Measurements from ENCODE around the gene CCL26. TPM values are rescaled to one million over a fixed set of nuclear protein-coding genes. Genes with fewer than 3 reads are reported as not detected.

Gene CCL26
- total and polyA plus RNA-seq, 2 experiments from 2014 or later = 3.0 to 18.4 TPM

DNA sequence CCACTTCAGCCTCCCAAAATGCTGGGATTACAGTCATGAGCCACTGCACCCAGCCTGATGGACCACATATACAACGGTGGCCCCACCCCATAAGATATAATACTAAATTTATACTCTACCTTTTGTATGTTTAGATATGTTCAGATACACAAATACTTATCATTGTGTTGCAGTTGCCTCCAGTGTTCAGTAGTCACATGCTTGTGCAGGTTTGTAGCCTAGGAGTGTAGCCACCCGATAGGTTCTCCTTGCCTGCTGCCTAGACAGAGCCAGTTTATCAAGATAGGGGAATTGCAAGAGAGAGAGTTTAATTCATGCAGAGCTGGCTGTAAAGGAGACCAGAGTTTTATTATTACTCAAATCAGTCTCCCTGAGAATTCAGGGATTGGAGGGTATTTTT is 32.0 kb upstream of the CCL26 start (continued):
- TF ChIP-seq, protein P1, sequence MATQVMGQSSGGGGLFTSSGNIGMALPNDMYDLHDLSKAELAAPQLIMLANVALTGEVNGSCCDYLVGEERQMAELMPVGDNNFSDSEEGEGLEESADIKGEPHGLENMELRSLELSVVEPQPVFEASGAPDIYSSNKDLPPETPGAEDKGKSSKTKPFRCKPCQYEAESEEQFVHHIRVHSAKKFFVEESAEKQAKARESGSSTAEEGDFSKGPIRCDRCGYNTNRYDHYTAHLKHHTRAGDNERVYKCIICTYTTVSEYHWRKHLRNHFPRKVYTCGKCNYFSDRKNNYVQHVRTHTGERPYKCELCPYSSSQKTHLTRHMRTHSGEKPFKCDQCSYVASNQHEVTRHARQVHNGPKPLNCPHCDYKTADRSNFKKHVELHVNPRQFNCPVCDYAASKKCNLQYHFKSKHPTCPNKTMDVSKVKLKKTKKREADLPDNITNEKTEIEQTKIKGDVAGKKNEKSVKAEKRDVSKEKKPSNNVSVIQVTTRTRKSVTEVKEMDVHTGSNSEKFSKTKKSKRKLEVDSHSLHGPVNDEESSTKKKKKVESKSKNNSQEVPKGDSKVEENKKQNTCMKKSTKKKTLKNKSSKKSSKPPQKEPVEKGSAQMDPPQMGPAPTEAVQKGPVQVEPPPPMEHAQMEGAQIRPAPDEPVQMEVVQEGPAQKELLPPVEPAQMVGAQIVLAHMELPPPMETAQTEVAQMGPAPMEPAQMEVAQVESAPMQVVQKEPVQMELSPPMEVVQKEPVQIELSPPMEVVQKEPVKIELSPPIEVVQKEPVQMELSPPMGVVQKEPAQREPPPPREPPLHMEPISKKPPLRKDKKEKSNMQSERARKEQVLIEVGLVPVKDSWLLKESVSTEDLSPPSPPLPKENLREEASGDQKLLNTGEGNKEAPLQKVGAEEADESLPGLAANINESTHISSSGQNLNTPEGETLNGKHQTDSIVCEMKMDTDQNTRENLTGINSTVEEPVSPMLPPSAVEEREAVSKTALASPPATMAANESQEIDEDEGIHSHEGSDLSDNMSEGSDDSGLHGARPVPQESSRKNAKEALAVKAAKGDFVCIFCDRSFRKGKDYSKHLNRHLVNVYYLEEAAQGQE (IDR thresholded peaks at IDR 0.05; ENCODE audit: unreplicated experiment) = no peak
- no peak for TF ChIP-seq EZH2phosphoT487 (IDR thresholded peaks at IDR 0.05; ENCODE audit: unreplicated experiment)
- TF ChIP-seq, protein P2, sequence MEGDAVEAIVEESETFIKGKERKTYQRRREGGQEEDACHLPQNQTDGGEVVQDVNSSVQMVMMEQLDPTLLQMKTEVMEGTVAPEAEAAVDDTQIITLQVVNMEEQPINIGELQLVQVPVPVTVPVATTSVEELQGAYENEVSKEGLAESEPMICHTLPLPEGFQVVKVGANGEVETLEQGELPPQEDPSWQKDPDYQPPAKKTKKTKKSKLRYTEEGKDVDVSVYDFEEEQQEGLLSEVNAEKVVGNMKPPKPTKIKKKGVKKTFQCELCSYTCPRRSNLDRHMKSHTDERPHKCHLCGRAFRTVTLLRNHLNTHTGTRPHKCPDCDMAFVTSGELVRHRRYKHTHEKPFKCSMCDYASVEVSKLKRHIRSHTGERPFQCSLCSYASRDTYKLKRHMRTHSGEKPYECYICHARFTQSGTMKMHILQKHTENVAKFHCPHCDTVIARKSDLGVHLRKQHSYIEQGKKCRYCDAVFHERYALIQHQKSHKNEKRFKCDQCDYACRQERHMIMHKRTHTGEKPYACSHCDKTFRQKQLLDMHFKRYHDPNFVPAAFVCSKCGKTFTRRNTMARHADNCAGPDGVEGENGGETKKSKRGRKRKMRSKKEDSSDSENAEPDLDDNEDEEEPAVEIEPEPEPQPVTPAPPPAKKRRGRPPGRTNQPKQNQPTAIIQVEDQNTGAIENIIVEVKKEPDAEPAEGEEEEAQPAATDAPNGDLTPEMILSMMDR (conservative IDR thresholded peaks at IDR 0.05; ENCODE audit: low read depth in 2 of 2) = no peak

DNA sequence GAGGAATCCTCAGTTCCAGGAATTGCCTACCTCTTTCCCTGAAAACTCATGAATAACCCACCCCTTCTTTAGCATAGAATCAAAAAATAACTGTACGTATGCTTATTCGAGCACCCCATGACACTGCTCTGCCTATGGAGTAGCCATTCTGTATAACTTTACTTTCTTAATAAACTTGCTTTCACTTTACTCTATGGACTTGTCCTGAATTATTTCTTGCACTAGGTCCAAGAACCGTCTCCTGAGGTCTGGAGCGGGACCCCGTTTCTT is 30.5 kb upstream of the CCL26 start:
- H3K4me2 ChIP-seq = no peak overlapping the region
- ATAC-seq (no peak), DNase-seq (ENCODE audit: low spot score) (no peak)
- Mint-ChIP-seq H3K4me1 (0 out of 3 replicates have a peak, but pooled peaks cover 6% of the 10 kb centered on the region), H3K27ac (no peak overlapping the region), H3K36me3 (ENCODE audit: low read depth) (peaks cover 8% of the 10 kb centered on the region), H3K9me3 (peaks cover 15% of the 10 kb centered on the region), H3K27me3 (ENCODE audit: insufficient read depth, low read depth, poor library complexity) (peaks cover 2% of the 10 kb centered on the region), H3K4me3 (no peak overlapping the region)
- H3K4me1 ChIP-seq (ENCODE audit: insufficient read depth) = no peaks in the 10 kb centered on the region
- H4K20me1 ChIP-seq (replicated peaks; ENCODE audit: insufficient read depth) = no peaks in the 10 kb centered on the region
- H3K9me2 ChIP-seq (ENCODE audit: insufficient read depth) = no peaks in the 10 kb centered on the region
- H3K27me3 ChIP-seq (ENCODE audit: insufficient read depth) = no peaks in the 10 kb centered on the region
- no peak overlapping the region for H2AFZ ChIP-seq
- H3K4me3 ChIP-seq = no peak overlapping the region
- no peaks in the 10 kb centered on the region for H3K36me3 ChIP-seq (ENCODE audit: insufficient read depth)
- H3K27ac ChIP-seq (ENCODE audit: low read depth) = no peak overlapping the region
- no peaks in the 10 kb centered on the region for H3K79me2 ChIP-seq (replicated peaks; ENCODE audit: insufficient read depth)
- H3F3A ChIP-seq (replicated peaks; ENCODE audit: low read depth) = no peaks in the 10 kb centered on the region
- TF ChIP-seq EZH2phosphoT487 (IDR thresholded peaks at IDR 0.05; ENCODE audit: unreplicated experiment) (no peak), EZH2 (IDR thresholded peaks at IDR 0.05; ENCODE audit: low read depth, unreplicated experiment) (no peak), JUNB (IDR thresholded peaks at IDR 0.05; ENCODE audit: unreplicated experiment) (no peak), NANOG (IDR thresholded peaks at IDR 0.05; ENCODE audit: borderline replicate concordance) (no peak), POLR2AphosphoS5 (IDR thresholded peaks at IDR 0.05; ENCODE audit: low read depth) (no peak), CREB1 (CRISPR knock-in tag; IDR thresholded peaks at IDR 0.05; ENCODE audit: low read depth) (no peak)
- TF ChIP-seq, protein P2 (conservative IDR thresholded peaks at IDR 0.05; ENCODE audit: low read depth in 2 of 2) = no peak
- TF ChIP-seq, protein P1 (IDR thresholded peaks at IDR 0.05; ENCODE audit: unreplicated experiment) = no peak

All from GM23338 (cell line).